Caco-2 (cell line): ENCODE data around the gene CDH16. TPM values are rescaled to one million over a fixed set of nuclear protein-coding genes. Genes with fewer than 3 reads are reported as not detected.

ENCODE experiments used
- BruUV-seq: library from RNA; stranded (reverse); fragments of 400-500 nt; replicated peaks from 2 replicates; lab custom pipeline; 2021; lab: Mats Ljungman, UMichigan
- CTCF ChIA-PET: fragments of 300-600 bp; sonication (Branson Sonifier 250); formaldehyde crosslinking; loops from one replicate; lab custom pipeline; 2022; ENCODE audit warnings: antibody characterized with exemption; lab: Charles Lee
- POLR2A ChIA-PET: fragments of 300-600 bp; sonication (Branson Sonifier 250); formaldehyde crosslinking; loops from one replicate; lab custom pipeline; 2022; ENCODE audit warnings: antibody characterized with exemption; lab: Charles Lee
- DNase-seq, 2 experiments: peaks; one replicate each; pipeline versions ENCODE4 v3.0.0 to v3.0.0-alpha.2; 2020 to 2022
- H3K27me3 ChIP-seq: replicated peaks from 2 replicates; pipeline ENCODE4 v1.6.0; 2011; ENCODE audit warnings: low read length; ENCODE audit not compliant: control insufficient read depth, insufficient read depth
- H3K36me3 ChIP-seq: 2 replicates; pipeline ENCODE4 v1.5.1; 2011; ENCODE audit warnings: low read length; ENCODE audit not compliant: control insufficient read depth, insufficient read depth
- H3K4me1 ChIP-seq: fragments of 250-450 bp; sonication (Bioruptor Pico); 2 replicates; pipeline ENCODE4 v1.5.1; 2020; ENCODE audit warnings: mild to moderate bottlenecking
- H3K4me3 ChIP-seq: 2 replicates; pipeline ENCODE4 v1.5.1; 2011; ENCODE audit warnings: low read depth, mild to moderate bottlenecking, control low read depth, low read length
- H3K9me3 ChIP-seq: fragments of 250-450 bp; sonication (Bioruptor Pico); 2 replicates; pipeline ENCODE4 v1.5.1; 2020; ENCODE audit warnings: mild to moderate bottlenecking, moderate library complexity
- H3K27ac Mint-ChIP-seq: one replicate; pipeline ENCODE4 v1.8.0; 2022; ENCODE audit warnings: mixed read lengths; ENCODE audit not compliant: unreplicated experiment
- H3K27me3 Mint-ChIP-seq: one replicate; pipeline ENCODE4 v1.8.0; 2022; ENCODE audit warnings: mixed read lengths; ENCODE audit not compliant: insufficient read depth, unreplicated experiment
- H3K36me3 Mint-ChIP-seq: one replicate; pipeline ENCODE4 v1.8.0; 2022; ENCODE audit warnings: mild to moderate bottlenecking, mixed read lengths; ENCODE audit not compliant: insufficient read depth, unreplicated experiment
- H3K4me1 Mint-ChIP-seq: one replicate; pipeline ENCODE4 v1.8.0; 2022; ENCODE audit warnings: low read depth, mixed read lengths; ENCODE audit not compliant: unreplicated experiment
- H3K4me3 Mint-ChIP-seq: one replicate; pipeline ENCODE4 v1.8.0; 2022; ENCODE audit warnings: mild to moderate bottlenecking, moderate library complexity, mixed read lengths; ENCODE audit not compliant: unreplicated experiment
- H3K9me3 Mint-ChIP-seq: one replicate; pipeline ENCODE4 v1.8.0; 2022; ENCODE audit warnings: mixed read lengths; ENCODE audit not compliant: unreplicated experiment
- intact Hi-C: fragments of 100-400 bp; cut with micrococcal nuclease; formaldehyde crosslinking; loops from one replicate; pipeline ENCODE4 v1.10.0; 2022; ENCODE audit not compliant: unreplicated experiment
- total RNA-seq: library from RNA; stranded (reverse); gene quantifications from 2 replicates; pipeline ENCODE4 v1.2.3, GENCODE V29; 2022
- TF ChIP-seq, protein P1 (sequence below), 2 experiments: fragments of 200-600 bp in 1 of 2; IDR thresholded peaks; 1 replicate in 1 of 2; 2 replicates in 1 of 2; pipeline versions ENCODE4 v1.5.1 to v1.8.0; 2011 to 2022; ENCODE audit warnings: antibody characterized with exemption in 1 of 2, control low read depth in 1 of 2, inconsistent platforms in 1 of 2, low read depth in 1 of 2, low read length in 1 of 2, mild to moderate bottlenecking in 1 of 2, moderate library complexity in 1 of 2; ENCODE audit not compliant: insufficient read depth in 1 of 2, severe bottlenecking in 1 of 2, unreplicated experiment in 1 of 2

CDH16 gene
- total RNA-seq, 1 experiment from 2014 or later = 0.48 TPM

DNA sequence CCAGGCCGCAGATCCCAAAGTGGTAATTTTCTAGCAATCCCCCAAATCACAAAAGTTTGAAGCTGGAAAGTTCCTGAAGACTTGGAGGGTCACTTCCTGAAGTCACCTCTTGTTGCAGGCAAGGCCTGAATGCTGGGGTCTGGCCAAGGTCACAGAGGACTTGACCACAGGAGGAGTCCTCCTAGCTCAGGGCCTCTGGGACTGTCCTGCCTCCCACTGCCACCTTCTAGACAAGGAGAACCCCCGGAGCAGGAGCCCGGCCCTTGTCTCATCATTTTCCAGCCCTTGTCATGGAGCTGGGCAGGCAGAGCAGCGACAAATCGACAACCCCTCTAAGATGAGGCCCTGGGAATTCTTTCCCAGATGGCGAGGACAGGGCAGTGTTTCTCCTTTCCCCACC lies 330 bp downstream of the CDH16 start:
- no peaks in the 10 kb centered on the region for H3K27me3 ChIP-seq
- CTCF ChIA-PET = interaction anchor here (1.1 to 1.7 kb wide), 5 partner anchors 8 to 42 kb away, joined by 3 to 6 read pairs (median 4); partner anchors contain the start of gene CES3
- H3K36me3 ChIP-seq = no peaks in the 10 kb centered on the region
- no peak overlapping the region for H3K27ac Mint-ChIP-seq
- POLR2A ChIA-PET = no interaction called here
- H3K4me3 Mint-ChIP-seq = no peak overlapping the region
- no peak for DNase-seq
- intact Hi-C loops = no loop called here
- H3K4me1 ChIP-seq = no peaks in the 10 kb centered on the region
- H3K4me1 Mint-ChIP-seq = no peaks in the 10 kb centered on the region
- H3K9me3 Mint-ChIP-seq = no peaks in the 10 kb centered on the region
- no peaks in the 10 kb centered on the region for H3K9me3 ChIP-seq
- TF ChIP-seq, protein P1, sequence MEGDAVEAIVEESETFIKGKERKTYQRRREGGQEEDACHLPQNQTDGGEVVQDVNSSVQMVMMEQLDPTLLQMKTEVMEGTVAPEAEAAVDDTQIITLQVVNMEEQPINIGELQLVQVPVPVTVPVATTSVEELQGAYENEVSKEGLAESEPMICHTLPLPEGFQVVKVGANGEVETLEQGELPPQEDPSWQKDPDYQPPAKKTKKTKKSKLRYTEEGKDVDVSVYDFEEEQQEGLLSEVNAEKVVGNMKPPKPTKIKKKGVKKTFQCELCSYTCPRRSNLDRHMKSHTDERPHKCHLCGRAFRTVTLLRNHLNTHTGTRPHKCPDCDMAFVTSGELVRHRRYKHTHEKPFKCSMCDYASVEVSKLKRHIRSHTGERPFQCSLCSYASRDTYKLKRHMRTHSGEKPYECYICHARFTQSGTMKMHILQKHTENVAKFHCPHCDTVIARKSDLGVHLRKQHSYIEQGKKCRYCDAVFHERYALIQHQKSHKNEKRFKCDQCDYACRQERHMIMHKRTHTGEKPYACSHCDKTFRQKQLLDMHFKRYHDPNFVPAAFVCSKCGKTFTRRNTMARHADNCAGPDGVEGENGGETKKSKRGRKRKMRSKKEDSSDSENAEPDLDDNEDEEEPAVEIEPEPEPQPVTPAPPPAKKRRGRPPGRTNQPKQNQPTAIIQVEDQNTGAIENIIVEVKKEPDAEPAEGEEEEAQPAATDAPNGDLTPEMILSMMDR (IDR thresholded peaks at IDR 0.05; ENCODE audit: insufficient read depth in 1 of 2, low read depth in 1 of 2, low read length in 1 of 2, severe bottlenecking in 1 of 2, unreplicated experiment in 1 of 2) = no peak
- no peak overlapping the region for H3K4me3 ChIP-seq
- H3K36me3 Mint-ChIP-seq = no peaks in the 10 kb centered on the region
- no peaks in the 10 kb centered on the region for H3K27me3 Mint-ChIP-seq
- BruUV-seq = no TSS peak

DNA sequence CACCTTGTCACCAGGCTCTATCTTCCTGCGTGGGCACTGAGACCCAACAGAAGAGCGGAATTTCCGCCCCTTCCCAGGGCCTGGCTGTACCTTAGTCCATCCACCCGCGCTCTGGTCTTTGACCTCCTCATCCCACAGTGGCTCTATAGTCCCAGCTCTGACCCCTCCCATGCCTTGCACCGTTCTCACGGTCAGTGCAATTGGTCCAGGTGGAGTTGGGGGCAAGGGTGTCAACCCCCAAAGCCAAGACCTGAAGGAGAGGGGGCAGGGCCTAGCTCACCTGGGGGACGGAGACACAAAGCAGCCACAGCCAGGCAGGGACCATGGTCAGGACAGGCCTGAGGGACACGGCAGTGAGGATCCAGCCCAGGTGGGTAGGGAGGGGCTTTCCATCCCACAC lies 944 bp downstream of the CDH16 start:
- H3K4me3 ChIP-seq = no peak overlapping the region
- Mint-ChIP-seq H3K27ac (no peak overlapping the region), H3K27me3 (no peaks in the 10 kb centered on the region), H3K4me1 (no peaks in the 10 kb centered on the region), H3K36me3 (no peaks in the 10 kb centered on the region), H3K4me3 (no peak overlapping the region), H3K9me3 (no peaks in the 10 kb centered on the region)
- H3K4me1 ChIP-seq = no peaks in the 10 kb centered on the region
- TF ChIP-seq, protein P1 (IDR thresholded peaks at IDR 0.05; ENCODE audit: insufficient read depth in 1 of 2, low read depth in 1 of 2, low read length in 1 of 2, severe bottlenecking in 1 of 2, unreplicated experiment in 1 of 2) = no peak
- intact Hi-C loops = no loop called here
- no peaks in the 10 kb centered on the region for H3K27me3 ChIP-seq
- DNase-seq = no peak
- BruUV-seq = no TSS peak
- no peaks in the 10 kb centered on the region for H3K36me3 ChIP-seq
- CTCF ChIA-PET = interaction anchor here (1.1 to 1.7 kb wide), 2 partner anchors 7 to 13 kb away, joined by 3 to 4 read pairs; no protein-coding TSS in a partner anchor
- POLR2A ChIA-PET = no interaction called here
- H3K9me3 ChIP-seq = no peaks in the 10 kb centered on the region

DNA sequence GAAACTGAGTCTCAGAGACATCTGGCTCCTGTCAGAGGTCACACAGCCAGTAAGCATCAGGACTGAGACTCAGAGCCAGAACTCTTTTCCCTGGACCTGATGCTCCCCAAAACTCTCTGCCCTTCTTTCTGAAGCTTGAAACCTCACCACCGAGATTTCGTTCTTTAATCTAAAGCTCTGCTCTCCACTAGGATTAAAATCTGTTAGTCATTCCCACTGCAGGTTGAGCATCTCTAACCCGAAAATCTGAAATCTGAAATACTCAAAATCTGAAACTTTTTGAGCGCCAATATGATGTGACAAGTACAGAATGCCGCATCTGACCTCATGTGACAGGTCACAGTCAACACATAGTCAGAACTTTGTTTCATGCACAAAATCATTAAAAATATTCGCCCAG lies 2.2 kb downstream of the CDH16 start:
- Mint-ChIP-seq H3K27ac (no peak overlapping the region), H3K4me1 (no peaks in the 10 kb centered on the region), H3K27me3 (no peaks in the 10 kb centered on the region), H3K9me3 (no peaks in the 10 kb centered on the region), H3K36me3 (no peaks in the 10 kb centered on the region), H3K4me3 (no peak overlapping the region)
- TF ChIP-seq, protein P1 (IDR thresholded peaks at IDR 0.05; ENCODE audit: insufficient read depth in 1 of 2, low read depth in 1 of 2, low read length in 1 of 2, severe bottlenecking in 1 of 2, unreplicated experiment in 1 of 2) = no peak
- no peak overlapping the region for H3K4me3 ChIP-seq
- DNase-seq = no peak
- POLR2A ChIA-PET = no interaction called here
- CTCF ChIA-PET = no interaction called here
- H3K27me3 ChIP-seq = no peaks in the 10 kb centered on the region
- no peaks in the 10 kb centered on the region for H3K9me3 ChIP-seq
- intact Hi-C loops = no loop called here
- H3K36me3 ChIP-seq = no peaks in the 10 kb centered on the region
- BruUV-seq = no TSS peak
- no peaks in the 10 kb centered on the region for H3K4me1 ChIP-seq
